Activated naive CD4-positive, alpha-beta T cell (primary cell): ENCODE data around the gene CHST11.
A peak's percentile ranks its signal among the peaks of the same experiment; 100 is the strongest.

ENCODE experiments used
- DNase-seq, 4 experiments: peaks; one replicate each; lab custom pipeline; 2025; lab: John Stamatoyannopoulos, UW

CHST11 gene

DNA sequence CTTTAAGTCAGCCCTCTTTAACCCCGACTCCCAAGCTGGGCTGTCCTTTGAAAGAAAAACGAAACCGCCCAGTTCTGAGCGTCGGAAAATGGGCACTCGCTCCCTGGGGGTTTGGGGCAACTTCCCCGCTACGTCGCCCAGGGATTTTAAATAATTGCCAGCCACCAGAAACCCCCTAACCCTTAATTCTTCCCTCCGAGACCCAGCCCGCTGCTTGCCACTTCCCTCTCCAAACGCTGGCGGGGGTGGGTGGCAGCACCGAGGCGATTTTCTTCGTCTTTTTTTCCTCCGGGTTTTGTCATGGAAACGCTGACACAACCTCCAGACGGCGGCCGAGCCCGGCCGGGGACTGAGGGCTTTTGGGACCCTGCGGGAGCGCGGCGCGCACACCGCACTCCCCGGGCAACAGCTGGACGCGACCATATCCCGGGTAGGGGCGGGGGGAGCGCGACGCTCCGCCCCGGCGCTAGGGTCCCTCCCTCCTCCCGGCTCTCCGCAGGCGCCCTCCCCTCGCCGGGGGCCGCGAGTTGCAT is at the start of gene CHST11:
CHST11 (plus strand) TSS at position 532 of the 533 bp plus-strand sequence.
- peak; percentile 32 to 58 (median 36) for DNase-seq

- DNase-seq, result no peak
Measured at GRCh38 chr12:104407438-104407837, 49.3 kb upstream of the CHST11 start.

GRCh38 chr12:104407922-104408321 is 48.8 kb upstream of the CHST11 start:
- DNase-seq, result no peak

- DNase-seq, result no peak
Measured at GRCh38 chr12:104410326-104410725, 46.4 kb upstream of the CHST11 start.

DNA sequence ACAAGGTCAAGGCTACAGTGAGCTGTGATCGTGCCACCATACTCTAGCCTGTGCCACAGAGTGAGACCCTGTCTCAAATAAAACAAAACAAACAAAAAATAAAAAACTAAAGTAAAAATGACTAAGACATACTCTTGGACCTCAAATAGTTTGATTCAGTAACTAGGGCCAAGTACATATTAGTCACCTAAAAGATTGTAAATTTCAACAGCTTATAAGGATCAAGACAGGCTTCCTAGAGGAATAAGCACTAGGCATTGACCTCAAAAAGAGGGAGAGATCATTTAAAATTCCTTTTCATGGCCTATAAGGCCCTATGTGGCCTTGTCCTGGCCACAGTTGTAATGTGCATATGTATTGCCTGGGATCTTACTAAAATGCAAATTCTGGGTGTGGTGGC is 46.0 kb upstream of the CHST11 start:
- no peak for DNase-seq

DNA sequence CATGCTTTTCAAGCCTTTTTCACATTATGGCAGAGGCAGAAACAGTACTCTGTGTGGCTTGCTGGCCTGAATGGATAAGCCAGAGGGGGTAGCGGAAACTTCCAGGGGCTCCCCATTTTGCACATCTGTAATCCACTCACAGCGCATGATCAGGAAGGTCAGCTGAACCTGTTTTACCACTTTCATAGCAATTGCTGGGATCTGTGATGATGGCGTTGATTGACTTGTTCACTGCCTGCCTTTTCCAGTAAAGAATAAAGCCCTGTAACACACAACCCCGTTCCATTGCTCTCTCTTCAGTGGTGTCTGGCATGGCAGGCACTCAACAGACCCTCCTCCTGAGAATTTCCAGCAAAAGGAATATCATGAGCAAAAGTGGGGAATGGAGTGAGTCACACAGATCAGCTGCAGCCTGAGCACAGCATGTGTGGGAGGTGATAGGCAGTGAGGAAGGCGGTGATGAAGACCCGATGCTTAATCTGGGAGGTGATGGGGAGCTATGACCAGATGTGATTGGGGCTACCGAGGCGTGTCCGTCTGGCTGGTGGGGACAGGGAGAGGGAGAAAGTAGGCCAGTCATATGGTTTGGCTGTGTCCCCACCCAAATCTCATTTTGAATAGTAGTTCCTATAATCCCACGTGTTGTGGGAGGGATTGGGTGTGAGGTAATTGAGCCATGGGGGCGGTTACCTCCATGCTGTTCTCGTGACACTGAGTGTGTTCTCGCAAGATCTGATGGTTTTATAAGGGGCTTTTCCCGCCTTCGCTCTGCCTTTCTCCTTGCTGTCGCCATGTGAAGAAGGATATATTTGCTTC is 44.7 kb upstream of the CHST11 start:
- DNase-seq, result no peak

- no peak for DNase-seq
Measured at GRCh38 chr12:104412681-104413080, 44.1 kb upstream of the CHST11 start.

GRCh38 chr12:104413330-104413729 is 43.4 kb upstream of the CHST11 start:
- no peak for DNase-seq

GRCh38 chr12:104414581-104415341 is 42.0 kb upstream of the CHST11 start:
- no peak for DNase-seq

GRCh38 chr12:104415342-104415980 is 41.3 kb upstream of the CHST11 start:
- DNase-seq, result no peak

GRCh38 chr12:104416136-104416535 is 40.6 kb upstream of the CHST11 start:
- no peak for DNase-seq

GRCh38 chr12:104416585-104416984 is 40.2 kb upstream of the CHST11 start:
- no peak for DNase-seq

GRCh38 chr12:104419717-104420116 is 37.0 kb upstream of the CHST11 start:
- DNase-seq, result no peak

- no peak for DNase-seq
Measured at GRCh38 chr12:104420868-104421267, 35.9 kb upstream of the CHST11 start.

DNA sequence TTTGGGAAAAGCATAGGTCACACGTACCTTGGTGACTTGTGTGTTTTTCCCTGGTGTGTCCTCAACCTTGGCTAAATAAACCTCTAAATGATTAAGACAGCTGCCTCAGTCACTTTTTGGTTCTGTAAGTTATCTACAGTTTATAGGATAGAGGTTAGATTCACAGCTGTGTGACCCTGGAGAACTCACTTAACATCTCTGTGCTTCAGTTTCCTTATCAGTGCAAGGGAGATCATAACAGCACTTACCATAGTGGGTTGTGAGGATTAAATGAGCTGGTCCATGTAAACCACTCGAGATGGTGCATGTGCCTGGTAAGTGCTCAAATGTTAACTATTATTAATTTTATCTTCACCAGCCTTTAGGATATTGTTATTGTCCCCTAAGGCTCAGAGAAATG is 35.4 kb upstream of the CHST11 start:
- DNase-seq, result no peak

DNA sequence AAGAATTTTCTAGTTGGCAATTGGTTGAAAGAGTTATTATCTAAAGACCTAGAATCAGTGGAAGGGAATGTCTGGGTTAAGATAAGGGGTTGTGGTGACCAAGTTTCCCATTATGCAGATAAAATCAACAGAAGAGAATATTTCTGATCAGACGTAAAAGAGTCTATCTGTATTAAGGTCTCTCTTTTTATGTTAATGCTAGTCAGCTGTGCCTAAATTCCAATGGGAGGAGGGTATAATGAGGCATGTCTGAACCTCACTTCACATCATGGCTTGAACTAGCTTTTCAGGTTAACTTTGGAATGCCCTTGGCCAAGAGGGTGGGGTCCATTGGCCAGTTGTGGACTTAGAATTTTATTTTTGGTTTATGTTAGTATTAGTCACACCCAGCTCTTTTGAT is 34.3 kb upstream of the CHST11 start:
- DNase-seq, result no peak

- no peak for DNase-seq
Measured at GRCh38 chr12:104423273-104423672, 33.5 kb upstream of the CHST11 start.

- no peak for DNase-seq
Measured at GRCh38 chr12:104423809-104424208, 32.9 kb upstream of the CHST11 start.

- DNase-seq, result no peak
Measured at GRCh38 chr12:104424955-104425354, 31.8 kb upstream of the CHST11 start.

GRCh38 chr12:104425614-104426013 is 31.1 kb upstream of the CHST11 start:
- DNase-seq, result no peak

DNA sequence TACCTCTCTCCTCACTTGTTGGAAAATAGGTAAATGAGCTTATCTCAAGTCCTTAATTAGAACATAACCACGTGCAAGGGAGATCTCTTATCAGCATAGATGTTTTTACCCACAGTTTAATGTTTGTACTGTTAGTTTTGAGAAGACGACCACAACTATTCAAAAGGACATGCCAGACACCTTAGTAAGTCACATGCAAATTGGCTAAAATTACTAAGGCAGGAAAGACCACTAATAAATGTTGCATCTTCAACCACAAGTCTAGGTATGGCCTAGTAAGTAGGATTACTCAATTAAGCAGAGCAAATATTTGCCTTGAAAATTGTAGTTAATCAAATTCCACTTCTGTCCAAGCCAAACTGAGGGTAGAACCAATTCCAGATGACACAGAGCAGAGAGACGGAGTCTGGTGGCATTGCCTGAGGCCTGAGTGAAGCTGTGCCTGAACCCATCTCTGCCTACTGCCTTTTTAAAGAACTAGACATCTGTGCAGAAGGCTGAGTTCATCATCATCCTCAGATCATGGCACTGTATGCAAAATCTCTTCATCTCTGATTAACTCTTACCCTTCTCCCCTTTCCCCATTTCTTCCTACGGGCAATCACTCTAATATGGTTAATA is 29.7 kb upstream of the CHST11 start:
- no peak for DNase-seq

DNA sequence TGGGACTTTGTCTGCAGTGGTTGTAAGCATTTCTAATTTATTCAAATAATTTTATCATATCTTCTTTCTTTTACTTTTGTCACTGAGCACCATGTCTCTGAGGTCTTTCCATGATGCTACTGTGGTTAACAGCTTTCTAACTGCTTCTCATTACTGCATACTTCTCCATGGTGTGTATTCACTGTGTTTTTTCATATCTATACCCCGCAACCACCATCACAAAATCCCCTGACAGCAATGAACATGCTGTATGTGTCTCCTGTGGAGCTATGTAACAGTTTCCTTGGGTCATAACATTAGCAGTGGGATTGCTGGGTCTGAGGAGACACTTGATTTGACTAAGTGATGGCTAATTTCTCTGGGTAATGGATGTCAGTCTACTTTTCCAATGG is 29.2 kb upstream of the CHST11 start:
- DNase-seq, result no peak
